Ishikawa (cell line): ENCODE data around the gene CACNG5.

Source experiments
- CEBPB ChIP-seq: IDR thresholded peaks from 2 replicates; pipeline ENCODE4 v1.6.1; 2012
- CREB1 ChIP-seq: IDR thresholded peaks from 2 replicates; pipeline ENCODE4 v1.6.1; 2012; ENCODE audit warnings: low read depth
- EGR1 ChIP-seq: IDR thresholded peaks from 2 replicates; pipeline ENCODE4 v1.6.1; 2012
- EP300 ChIP-seq: IDR thresholded peaks from 2 replicates; pipeline ENCODE4 v1.6.1; 2012; ENCODE audit warnings: borderline replicate concordance
- FOXM1 ChIP-seq: IDR thresholded peaks from 2 replicates; pipeline ENCODE4 v1.6.1; 2012; ENCODE audit warnings: low read depth, borderline replicate concordance
- NFIC ChIP-seq: IDR thresholded peaks from 2 replicates; pipeline ENCODE4 v1.6.1; 2012
- RAD21 ChIP-seq: IDR thresholded peaks from 2 replicates; pipeline ENCODE4 v1.6.1; 2012; ENCODE audit warnings: low read depth
- TAF1 ChIP-seq: IDR thresholded peaks from 2 replicates; pipeline ENCODE4 v1.6.1; 2012; ENCODE audit warnings: low read depth, mild to moderate bottlenecking
- TCF12 ChIP-seq: IDR thresholded peaks from 2 replicates; pipeline ENCODE4 v1.6.1; 2012; ENCODE audit warnings: low read depth
- TEAD4 ChIP-seq: IDR thresholded peaks from 2 replicates; pipeline ENCODE4 v1.6.1; 2012
- USF1 ChIP-seq: IDR thresholded peaks from 2 replicates; pipeline ENCODE4 v1.6.1; 2012
- YY1 ChIP-seq: IDR thresholded peaks from 2 replicates; pipeline ENCODE4 v1.6.1; 2012; ENCODE audit warnings: low read depth
- ZBTB7A ChIP-seq: IDR thresholded peaks from 2 replicates; pipeline ENCODE4 v1.6.1; 2012; ENCODE audit warnings: low read depth
- TF ChIP-seq, protein P1 (sequence below): IDR thresholded peaks from 2 replicates; pipeline ENCODE4 v1.6.1; 2012
- TF ChIP-seq, protein P2 (sequence below): IDR thresholded peaks from 2 replicates; pipeline ENCODE4 v1.6.1; 2012; ENCODE audit warnings: low read depth, mild to moderate bottlenecking

CACNG5 gene

DNA sequence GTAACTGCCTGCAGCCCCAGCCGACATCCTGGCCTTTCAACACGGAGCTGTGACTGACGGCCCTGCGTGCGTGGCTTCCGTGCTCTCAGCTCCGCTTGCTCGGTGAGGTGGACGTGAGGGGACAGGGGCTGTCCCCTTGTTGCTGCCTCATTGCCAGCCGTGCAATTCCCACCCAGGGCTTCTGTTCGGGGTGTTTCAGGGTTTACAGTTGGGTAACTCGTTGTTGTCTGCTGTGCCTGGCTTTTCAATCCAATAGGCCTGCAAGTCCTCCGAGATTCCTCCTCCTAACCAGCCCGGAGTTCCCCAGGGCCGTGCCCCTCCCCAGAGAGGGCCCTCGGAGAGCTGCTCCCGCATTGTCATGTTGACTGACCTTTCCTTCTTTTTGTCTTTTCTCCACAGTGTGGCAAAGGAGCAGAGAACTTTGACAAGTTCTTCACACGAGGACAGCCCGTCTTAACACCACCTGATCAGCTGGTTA, 31.4 kb upstream of the CACNG5 start:
- TF ChIP-seq ZBTB7A, result no peak
- no peak for TF ChIP-seq CREB1

DNA sequence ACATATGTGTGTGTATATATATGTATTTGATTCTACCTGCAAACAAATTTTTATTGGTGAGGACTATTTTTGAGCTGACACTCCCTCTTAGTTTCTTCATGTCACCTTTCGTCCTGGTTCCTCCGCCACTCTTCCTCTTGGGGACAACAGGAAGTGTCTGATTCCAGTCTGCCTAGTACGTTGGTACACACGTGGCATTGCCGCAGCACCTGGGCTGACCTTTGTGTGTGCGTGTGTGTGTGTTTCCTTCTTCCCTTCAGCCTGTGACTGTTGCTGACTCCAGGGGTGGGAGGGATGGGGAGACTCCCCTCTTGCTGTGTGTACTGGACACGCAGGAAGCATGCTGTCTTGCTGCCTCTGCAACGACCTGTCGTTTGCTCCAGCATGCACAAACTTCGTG, 29.4 kb upstream of the CACNG5 start:
- no peak for TF ChIP-seq ZBTB7A
- no peak for TF ChIP-seq NFIC
- TF ChIP-seq EP300, result no peak
- TF ChIP-seq FOXM1, result no peak
- no peak for TF ChIP-seq YY1
- TF ChIP-seq, protein P1, sequence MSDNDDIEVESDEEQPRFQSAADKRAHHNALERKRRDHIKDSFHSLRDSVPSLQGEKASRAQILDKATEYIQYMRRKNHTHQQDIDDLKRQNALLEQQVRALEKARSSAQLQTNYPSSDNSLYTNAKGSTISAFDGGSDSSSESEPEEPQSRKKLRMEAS, result no peak
- no peak for TF ChIP-seq USF1
- TF ChIP-seq CREB1, result no peak
- no peak for TF ChIP-seq TEAD4
- TF ChIP-seq EGR1, result no peak
- TF ChIP-seq CEBPB, result no peak
- no peak for TF ChIP-seq TAF1
- TF ChIP-seq, protein P2, sequence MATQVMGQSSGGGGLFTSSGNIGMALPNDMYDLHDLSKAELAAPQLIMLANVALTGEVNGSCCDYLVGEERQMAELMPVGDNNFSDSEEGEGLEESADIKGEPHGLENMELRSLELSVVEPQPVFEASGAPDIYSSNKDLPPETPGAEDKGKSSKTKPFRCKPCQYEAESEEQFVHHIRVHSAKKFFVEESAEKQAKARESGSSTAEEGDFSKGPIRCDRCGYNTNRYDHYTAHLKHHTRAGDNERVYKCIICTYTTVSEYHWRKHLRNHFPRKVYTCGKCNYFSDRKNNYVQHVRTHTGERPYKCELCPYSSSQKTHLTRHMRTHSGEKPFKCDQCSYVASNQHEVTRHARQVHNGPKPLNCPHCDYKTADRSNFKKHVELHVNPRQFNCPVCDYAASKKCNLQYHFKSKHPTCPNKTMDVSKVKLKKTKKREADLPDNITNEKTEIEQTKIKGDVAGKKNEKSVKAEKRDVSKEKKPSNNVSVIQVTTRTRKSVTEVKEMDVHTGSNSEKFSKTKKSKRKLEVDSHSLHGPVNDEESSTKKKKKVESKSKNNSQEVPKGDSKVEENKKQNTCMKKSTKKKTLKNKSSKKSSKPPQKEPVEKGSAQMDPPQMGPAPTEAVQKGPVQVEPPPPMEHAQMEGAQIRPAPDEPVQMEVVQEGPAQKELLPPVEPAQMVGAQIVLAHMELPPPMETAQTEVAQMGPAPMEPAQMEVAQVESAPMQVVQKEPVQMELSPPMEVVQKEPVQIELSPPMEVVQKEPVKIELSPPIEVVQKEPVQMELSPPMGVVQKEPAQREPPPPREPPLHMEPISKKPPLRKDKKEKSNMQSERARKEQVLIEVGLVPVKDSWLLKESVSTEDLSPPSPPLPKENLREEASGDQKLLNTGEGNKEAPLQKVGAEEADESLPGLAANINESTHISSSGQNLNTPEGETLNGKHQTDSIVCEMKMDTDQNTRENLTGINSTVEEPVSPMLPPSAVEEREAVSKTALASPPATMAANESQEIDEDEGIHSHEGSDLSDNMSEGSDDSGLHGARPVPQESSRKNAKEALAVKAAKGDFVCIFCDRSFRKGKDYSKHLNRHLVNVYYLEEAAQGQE, result no peak
- no peak for TF ChIP-seq TCF12
- no peak for TF ChIP-seq RAD21

DNA sequence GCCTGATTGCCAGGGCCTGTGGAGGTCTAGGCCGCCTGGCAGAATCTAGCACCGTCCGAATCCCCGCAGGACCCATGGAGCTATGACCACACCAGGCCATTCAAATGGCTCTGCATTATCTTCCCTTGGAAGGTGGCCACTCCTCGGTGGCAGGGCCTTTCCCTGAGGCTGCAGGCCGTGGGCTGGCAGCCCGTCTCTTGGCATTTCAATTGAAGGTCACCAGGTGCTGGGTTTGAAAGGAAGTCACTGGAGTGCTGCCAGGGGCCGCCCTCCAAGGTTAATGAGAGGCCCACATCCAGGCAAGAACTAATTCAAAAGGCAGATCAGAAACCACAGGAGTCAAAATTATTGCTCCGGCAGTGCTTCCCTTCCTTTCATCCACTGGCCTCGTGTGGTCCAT, 27.7 kb upstream of the CACNG5 start:
- TF ChIP-seq RAD21 (no peak), NFIC (0 out of 2 replicates have a peak, but pooled peaks have one; percentile 28)

GRCh38 chr17:66809408-66809807, 25.5 kb upstream of the CACNG5 start:
- TF ChIP-seq YY1 (no peak), RAD21 (no peak), NFIC (no peak), FOXM1 (no peak), USF1 (no peak), CEBPB (no peak), ZBTB7A (no peak), CREB1 (no peak)
- TF ChIP-seq, protein P2, result no peak
- TF ChIP-seq, protein P1, result no peak

- TF ChIP-seq CEBPB (no peak), ZBTB7A (no peak), TAF1 (no peak), NFIC (no peak), EP300 (no peak), RAD21 (no peak), YY1 (no peak), FOXM1 (no peak), EGR1 (no peak), CREB1 (no peak), TCF12 (no peak), USF1 (no peak), TEAD4 (no peak)
- TF ChIP-seq, protein P2, result no peak
- TF ChIP-seq, protein P1, result no peak
These were observed 23.8 kb upstream of the CACNG5 start for GRCh38 chr17:66810951-66811682.
